Fibroblast of villous mesenchyme (primary cell): ENCODE results near the gene RIIAD1. TPM values are rescaled to one million over a fixed set of nuclear protein-coding genes. Genes with fewer than 3 reads are reported as not detected.

Experiments used
- DNase-seq: peaks from one replicate; pipeline ENCODE4 v3.0.0-alpha.2; 2010; ENCODE audit warnings: low read depth
- H3K4me3 ChIP-seq: 2 replicates; pipeline ENCODE4 v1.5.1; 2011; ENCODE audit warnings: low read depth, mild to moderate bottlenecking, low read length
- total RNA-seq: library from RNA; depleted of rRNA; stranded (reverse); fragments of >200 nt; gene quantifications from 2 replicates; pipeline ENCODE4 v1.2.3, GENCODE V29; 2012
- TF ChIP-seq, protein P1 (sequence below): IDR thresholded peaks from 2 replicates; pipeline ENCODE4 v1.5.1; 2012; ENCODE audit warnings: low read depth, mild to moderate bottlenecking, low read length; ENCODE audit not compliant: insufficient read depth

The RIIAD1 gene
- total RNA-seq, 1 donor = not detected

DNA sequence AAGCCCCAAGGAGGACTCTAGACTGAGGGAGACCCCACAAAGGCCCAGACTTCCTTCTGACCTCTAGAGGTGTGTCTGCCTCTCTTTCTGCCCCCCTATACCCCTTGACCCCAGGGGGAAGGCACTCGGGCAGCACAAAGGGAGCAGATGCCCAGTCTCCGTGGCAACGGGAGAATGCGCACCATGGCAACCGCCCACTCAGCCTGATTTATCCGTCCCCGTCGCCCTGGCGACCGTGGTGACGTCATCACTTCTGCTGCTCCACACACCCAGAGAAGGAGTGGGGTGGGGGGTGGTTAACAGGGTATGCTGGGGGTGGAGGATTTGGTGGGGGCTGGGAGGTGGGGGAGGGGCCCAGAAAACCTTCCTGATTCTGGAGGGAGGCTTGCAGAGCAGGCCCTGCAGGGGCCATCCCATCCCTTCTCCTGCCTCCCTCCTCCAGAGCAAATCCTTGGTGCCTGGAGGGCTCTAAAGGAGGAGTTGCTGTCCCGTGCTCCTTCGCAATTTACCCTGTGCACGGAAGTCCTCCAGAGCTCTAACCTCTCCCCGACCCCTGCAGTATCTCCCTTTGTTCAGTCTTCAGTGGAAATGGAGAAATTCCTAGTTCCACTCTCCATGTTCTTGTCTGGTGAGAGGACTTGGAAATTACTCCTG, 11.0 kb upstream of the RIIAD1 start:
- H3K4me3 ChIP-seq = no peak overlapping the region
- DNase-seq = no peak
- TF ChIP-seq, protein P1, sequence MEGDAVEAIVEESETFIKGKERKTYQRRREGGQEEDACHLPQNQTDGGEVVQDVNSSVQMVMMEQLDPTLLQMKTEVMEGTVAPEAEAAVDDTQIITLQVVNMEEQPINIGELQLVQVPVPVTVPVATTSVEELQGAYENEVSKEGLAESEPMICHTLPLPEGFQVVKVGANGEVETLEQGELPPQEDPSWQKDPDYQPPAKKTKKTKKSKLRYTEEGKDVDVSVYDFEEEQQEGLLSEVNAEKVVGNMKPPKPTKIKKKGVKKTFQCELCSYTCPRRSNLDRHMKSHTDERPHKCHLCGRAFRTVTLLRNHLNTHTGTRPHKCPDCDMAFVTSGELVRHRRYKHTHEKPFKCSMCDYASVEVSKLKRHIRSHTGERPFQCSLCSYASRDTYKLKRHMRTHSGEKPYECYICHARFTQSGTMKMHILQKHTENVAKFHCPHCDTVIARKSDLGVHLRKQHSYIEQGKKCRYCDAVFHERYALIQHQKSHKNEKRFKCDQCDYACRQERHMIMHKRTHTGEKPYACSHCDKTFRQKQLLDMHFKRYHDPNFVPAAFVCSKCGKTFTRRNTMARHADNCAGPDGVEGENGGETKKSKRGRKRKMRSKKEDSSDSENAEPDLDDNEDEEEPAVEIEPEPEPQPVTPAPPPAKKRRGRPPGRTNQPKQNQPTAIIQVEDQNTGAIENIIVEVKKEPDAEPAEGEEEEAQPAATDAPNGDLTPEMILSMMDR = no peak

DNA sequence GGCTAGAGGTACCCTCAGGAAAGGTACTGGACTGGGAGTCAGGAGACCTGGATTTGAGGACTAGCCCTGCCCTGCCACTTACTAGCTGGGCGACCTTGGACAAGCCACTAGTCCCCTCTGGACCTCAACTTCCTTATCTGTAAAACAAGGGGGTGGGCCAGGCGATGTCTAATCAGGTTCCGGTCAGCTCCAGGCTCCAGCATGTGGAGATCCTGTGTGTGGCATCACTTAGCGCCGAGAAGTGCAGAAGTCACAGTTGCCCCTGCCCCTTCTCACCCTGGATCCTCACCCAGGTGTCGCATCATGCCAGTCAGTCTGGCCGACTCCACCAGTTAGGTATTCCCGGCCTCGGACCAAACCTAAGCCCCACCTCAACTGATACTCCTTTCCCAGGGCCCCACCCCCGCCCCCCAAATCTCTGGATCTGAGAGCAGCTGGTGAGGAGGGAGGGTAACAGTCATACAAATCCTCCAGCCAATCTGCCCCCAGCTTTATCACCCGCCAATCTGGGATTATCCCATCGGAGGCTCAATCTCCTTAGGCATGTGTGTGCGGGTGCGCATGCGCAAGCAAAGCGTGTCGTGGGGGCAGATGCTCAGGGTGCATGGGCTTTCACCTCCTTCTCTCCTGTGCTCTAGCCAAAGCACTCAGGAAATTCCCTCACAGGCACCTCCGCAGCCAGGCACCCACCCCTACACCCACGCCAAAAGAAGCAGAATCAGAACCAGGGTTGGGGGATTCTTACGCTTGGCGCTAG, 10.1 kb upstream of the RIIAD1 start:
- TF ChIP-seq, protein P1 = no peak
- no peak overlapping the region for H3K4me3 ChIP-seq
- no peak for DNase-seq

DNA sequence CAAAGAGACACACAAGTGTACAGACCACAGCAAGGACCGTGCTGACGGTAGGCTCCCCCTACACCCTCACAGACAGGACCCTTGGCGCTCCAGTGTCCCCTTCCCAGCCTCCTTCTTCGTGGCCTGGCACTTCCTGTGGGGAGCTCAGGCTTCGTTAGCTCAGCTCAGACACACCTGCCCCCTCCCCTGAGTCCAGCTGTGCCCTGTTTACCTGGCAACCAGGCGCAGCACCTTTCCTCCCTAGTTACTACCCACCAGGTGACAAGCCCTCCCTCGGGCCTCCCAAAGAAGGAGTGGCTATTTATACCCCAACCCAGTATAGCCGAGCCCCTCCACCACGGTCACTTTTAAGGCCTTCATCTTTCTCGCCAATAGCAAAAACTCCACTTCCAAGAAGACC, 9.4 kb upstream of the RIIAD1 start:
- no peak for DNase-seq
- no peak overlapping the region for H3K4me3 ChIP-seq
- TF ChIP-seq, protein P1 = no peak

DNA sequence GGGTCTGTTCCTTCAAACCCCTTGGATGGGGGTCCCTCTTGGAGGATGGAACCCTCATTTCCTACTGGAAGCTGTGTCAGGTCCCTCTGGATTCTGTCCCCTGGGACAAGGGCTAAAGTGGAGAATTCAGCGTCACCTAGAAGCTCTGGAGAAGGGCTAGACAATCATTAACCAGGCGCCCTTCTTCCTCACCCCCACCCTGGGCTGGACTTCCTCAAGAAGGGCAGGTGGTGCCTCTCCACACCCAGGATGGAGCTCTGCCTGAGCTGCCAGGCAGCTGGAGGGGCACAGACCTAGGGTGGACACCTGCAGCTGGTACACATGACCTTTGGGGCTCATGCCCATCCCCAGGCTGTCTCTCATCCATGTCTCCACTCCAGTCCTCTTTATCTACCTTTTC, 8.3 kb upstream of the RIIAD1 start:
- H3K4me3 ChIP-seq = no peak overlapping the region
- TF ChIP-seq, protein P1 = no peak
- no peak for DNase-seq

DNA sequence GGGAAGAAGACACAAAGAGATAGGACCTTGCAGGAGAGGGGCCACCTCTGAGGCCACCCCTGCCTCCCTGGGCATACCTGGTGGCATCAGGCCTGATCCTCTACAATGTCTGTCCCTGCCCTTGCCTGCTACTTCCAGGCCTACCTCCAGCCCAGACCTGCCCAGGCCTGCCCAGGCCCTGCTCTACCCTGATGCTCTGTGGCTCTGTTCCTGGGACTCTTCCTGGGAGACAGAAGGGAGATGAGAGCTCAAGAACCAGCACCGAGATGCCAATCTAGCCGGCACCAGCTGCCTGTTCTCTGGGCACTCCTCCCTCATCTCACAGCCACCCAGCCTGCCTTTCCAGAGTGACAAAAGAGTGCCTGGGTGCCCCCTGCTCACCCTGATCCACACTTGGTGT, 7.4 kb upstream of the RIIAD1 start:
- H3K4me3 ChIP-seq = no peak overlapping the region
- TF ChIP-seq, protein P1 = no peak
- no peak for DNase-seq

DNA sequence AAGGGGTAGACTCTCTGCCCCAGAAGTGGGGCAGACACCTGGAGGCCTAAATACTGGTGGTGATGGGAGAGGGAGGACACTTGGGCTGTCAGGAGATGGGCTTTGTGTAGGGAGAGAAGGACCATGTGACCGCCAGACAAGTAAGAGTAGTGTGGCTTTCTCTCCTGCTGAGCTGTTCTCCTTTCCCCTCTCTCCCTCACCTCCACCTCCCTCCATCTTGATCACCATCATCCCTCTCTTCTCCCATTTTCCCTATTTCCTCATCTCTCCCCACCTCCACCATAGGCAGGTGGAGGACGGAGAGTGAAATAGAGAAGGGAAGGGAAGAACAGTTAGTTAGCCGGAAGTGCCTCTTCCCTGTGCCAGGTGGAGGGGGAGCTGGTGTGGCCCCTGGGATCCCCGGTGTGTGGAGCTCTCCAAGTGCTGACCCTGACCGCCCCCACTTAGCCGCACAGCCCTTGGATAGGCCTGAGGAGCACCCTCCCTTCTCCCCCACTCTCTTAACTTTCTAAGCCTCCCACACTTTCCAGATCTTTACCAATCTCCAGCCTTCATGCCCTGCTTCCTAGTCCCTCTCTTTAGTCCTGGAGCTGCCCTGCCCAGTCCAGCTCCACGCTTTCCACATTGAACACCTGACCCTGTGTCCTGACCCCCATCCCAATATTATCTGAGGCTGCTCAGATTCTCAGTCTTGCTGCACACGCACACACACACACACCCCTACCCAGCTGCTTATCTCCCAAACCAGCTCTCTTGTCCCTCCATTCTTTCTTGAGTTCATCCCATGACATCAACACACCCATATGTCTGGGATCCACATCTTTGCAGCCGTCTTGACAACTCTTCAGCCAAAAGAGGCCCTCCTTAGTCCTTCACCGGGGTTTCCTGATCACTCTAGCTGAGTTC, 6.2 kb upstream of the RIIAD1 start:
- no peak for DNase-seq
- TF ChIP-seq, protein P1 = no peak
- no peak overlapping the region for H3K4me3 ChIP-seq
